ENCODE measurements around the gene MYO15A. TPM values are rescaled to one million over a fixed set of nuclear protein-coding genes. Genes with fewer than 3 reads are reported as not detected.
A peak's percentile ranks its signal among the peaks of the same experiment; 100 is the strongest.

MYO15A gene
- total and polyA plus RNA-seq, 7 donors = 0.10 to 0.76 (median 0.28) TPM

GRCh38 chr17:18161207-18162145 lies 52.9 kb downstream of the MYO15A start:
- Histone ChIP-seq H3K4me1 (peaks cover 6% of the 10 kb centered on the region), H3K36me3 (ENCODE audit: insufficient read depth in 1 of 2, low read depth in 1 of 2) (no peaks in the 10 kb centered on the region), H3K27ac (no peak overlapping the region), H3K27me3 (ENCODE audit: insufficient read depth in 3 of 3, low read length in 2 of 3) (no peaks in the 10 kb centered on the region), H3K9me3 (no peaks in the 10 kb centered on the region), H3K4me3 (no peak overlapping the region)
- WGBS, 3 donors = 69 to 72% (median 69%) methylated on average over 12 of the region's 12 CpGs
- intact Hi-C loops (cut with DNase I) = no loop called here
- TF ChIP-seq CTCF (IDR thresholded peaks at IDR 0.05) = no peak
- DNase-seq (no peak), ATAC-seq (no peak)

- Histone ChIP-seq H3K27me3 (ENCODE audit: insufficient read depth in 3 of 3, low read length in 2 of 3) (no peaks in the 10 kb centered on the region), H3K27ac (no peak overlapping the region), H3K4me3 (no peak overlapping the region), H3K36me3 (ENCODE audit: insufficient read depth in 1 of 2, low read depth in 1 of 2) (no peaks in the 10 kb centered on the region), H3K4me1 (peaks cover 3% of the 10 kb centered on the region), H3K9me3 (no peaks in the 10 kb centered on the region)
- peak in 1 of 4 donors; percentile 22 for ATAC-seq
- no peak for TF ChIP-seq CTCF (IDR thresholded peaks at IDR 0.05)
- no peak for DNase-seq
- 83 to 93% (median 87%) methylated on average over 7 of the region's 7 CpGs for WGBS, 3 donors
- intact Hi-C loops (cut with DNase I) = no loop called here
Observed at GRCh38 chr17:18163547-18163946, 55.0 kb downstream of the MYO15A start.

GRCh38 chr17:18166894-18167293 lies 58.3 kb downstream of the MYO15A start:
- H3K36me3 ChIP-seq (ENCODE audit: insufficient read depth in 1 of 2, low read depth in 1 of 2) = no peaks in the 10 kb centered on the region
- DNase-seq (no peak), ATAC-seq (no peak)
- WGBS, 3 donors = 61 to 73% (median 62%) methylated on average over 5 of the region's 5 CpGs
- intact Hi-C loops (cut with DNase I) = no loop called here
- no peaks in the 10 kb centered on the region for H3K27me3 ChIP-seq (ENCODE audit: insufficient read depth in 3 of 3, low read length in 2 of 3)
- no peaks in the 10 kb centered on the region for H3K9me3 ChIP-seq
- no peak overlapping the region for H3K4me3 ChIP-seq
- H3K4me1 ChIP-seq = no peaks in the 10 kb centered on the region
- TF ChIP-seq CTCF (IDR thresholded peaks at IDR 0.05) = no peak
- H3K27ac ChIP-seq = no peak overlapping the region

GRCh38 chr17:18167421-18167820 lies 58.9 kb downstream of the MYO15A start:
- Histone ChIP-seq H3K9me3 (no peaks in the 10 kb centered on the region), H3K36me3 (ENCODE audit: insufficient read depth in 1 of 2, low read depth in 1 of 2) (no peaks in the 10 kb centered on the region), H3K27me3 (ENCODE audit: insufficient read depth in 3 of 3, low read length in 2 of 3) (no peaks in the 10 kb centered on the region), H3K27ac (no peak overlapping the region), H3K4me1 (no peaks in the 10 kb centered on the region), H3K4me3 (no peak overlapping the region)
- no peak for TF ChIP-seq CTCF (IDR thresholded peaks at IDR 0.05)
- intact Hi-C loops (cut with DNase I) = no loop called here
- WGBS, 3 donors = 82 to 87% (median 83%) methylated on average over 10 of the region's 10 CpGs
- no peak for ATAC-seq
- DNase-seq = no peak

Measured in psoas muscle (tissue), 8 donors.